HG03558 (cell line): ENCODE measurements around the gene IQCN.
"Not testable (repeated sequence)": the region's sequence is repeated elsewhere in the genome, so short reads cannot be mapped to it uniquely, and the experiment has no call there.

Source experiments
- ATAC-seq: cut with Tn5 transposase; IDR thresholded peaks from one replicate; pipeline ENCODE4 v1.9.1; 2021; ENCODE audit warnings: moderate number of reproducible peaks; ENCODE audit not compliant: unreplicated experiment; ENCODE audit errors: extremely low read depth

The IQCN gene

GRCh38 chr19:18218600-18218999 lies 55.7 kb downstream of the IQCN start:
- no peak for ATAC-seq

GRCh38 chr19:18218159-18218558 lies 56.1 kb downstream of the IQCN start:
- no peak for ATAC-seq

GRCh38 chr19:18216789-18217188 lies 57.5 kb downstream of the IQCN start:
- ATAC-seq: no peak

GRCh38 chr19:18214779-18215433 lies 59.3 kb downstream of the IQCN start:
- ATAC-seq: no peak

- ATAC-seq: no peak
Measured at GRCh38 chr19:18211683-18212082, 62.6 kb downstream of the IQCN start.

- ATAC-seq: not testable (repeated sequence)
Measured at GRCh38 chr19:18209912-18210311, 64.3 kb downstream of the IQCN start.

GRCh38 chr19:18208098-18208951 lies 65.9 kb downstream of the IQCN start:
- no peak for ATAC-seq
